Thymus (tissue), 11 donors: ENCODE results near the gene MAD1L1. TPM values are rescaled to one million over a fixed set of nuclear protein-coding genes. Genes with fewer than 3 reads are reported as not detected.
A peak's percentile ranks its signal among the peaks of the same experiment; 100 is the strongest.

Experiments
- DNase-seq, 9 donors: peaks; one replicate each; pipeline ENCODE4 v3.0.0-alpha.2; 2013; ENCODE audit warnings: low spot score in 9 of 9, low read depth in 6 of 9, missing footprints in 1 of 9
- H3K27ac ChIP-seq, 2 donors: one replicate each; pipeline ENCODE4 v1.5.1; 2013; ENCODE audit warnings: control low read depth in 1 of 2, low read depth in 1 of 2, low read length in 1 of 2, mild to moderate bottlenecking in 1 of 2, moderate library complexity in 1 of 2
- H3K27me3 ChIP-seq, 2 donors: one replicate each; pipeline ENCODE4 v1.5.1; 2013; ENCODE audit warnings: low read length in 1 of 2; ENCODE audit not compliant: control insufficient read depth in 2 of 2, insufficient read depth in 1 of 2
- H3K36me3 ChIP-seq, 2 donors: one replicate each; pipeline ENCODE4 v1.5.1; 2013; ENCODE audit warnings: low read length in 1 of 2, mild to moderate bottlenecking in 1 of 2, moderate library complexity in 1 of 2; ENCODE audit not compliant: control insufficient read depth in 2 of 2, insufficient read depth in 2 of 2
- H3K4me1 ChIP-seq, 2 donors: one replicate each; pipeline ENCODE4 v1.5.1; 2013; ENCODE audit warnings: low read length in 2 of 2; ENCODE audit not compliant: control insufficient read depth in 2 of 2, insufficient read depth in 2 of 2
- H3K4me3 ChIP-seq, 2 donors: one replicate each; pipeline ENCODE4 v1.5.1; 2013; ENCODE audit warnings: low read length in 2 of 2, control low read depth in 1 of 2, mild to moderate bottlenecking in 1 of 2
- H3K9me3 ChIP-seq, 2 donors: one replicate each; pipeline ENCODE4 v1.5.1; 2013; ENCODE audit warnings: low read length in 1 of 2, mild to moderate bottlenecking in 1 of 2; ENCODE audit not compliant: control insufficient read depth in 2 of 2, insufficient read depth in 1 of 2
- WGBS: extraction: QIAGEN DNeasy Blood & Tissue Kit; methylation state at CpG from one replicate; pipeline ENCODE4 v1.1.7; 2013; 5-methylcytosine and 5-hydroxymethylcytosine counted together
- polyA plus RNA-seq: library from polyadenylated mRNA; stranded (reverse); fragments of 200-250 nt; gene quantifications from one replicate; pipeline ENCODE4 v1.2.3, GENCODE V29; 2013
- total RNA-seq: library from RNA; stranded (reverse); fragments of 120-200 nt; gene quantifications from one replicate; pipeline ENCODE4 v1.2.4, GENCODE V29; 2013
- donor health status: healthy.

MAD1L1 gene
- total and polyA plus RNA-seq, 2 donors = 93.3 to 103 TPM

GRCh38 chr7:1922071-1922869, 310.5 kb downstream of the MAD1L1 start:
- H3K27ac ChIP-seq = peak overlapping the region; percentile 44 to 68
- H3K27me3 ChIP-seq = no peaks in the 10 kb centered on the region
- no peak overlapping the region for H3K4me3 ChIP-seq
- H3K36me3 ChIP-seq = peaks cover 14 to 22% of the 10 kb centered on the region in 2 donors
- peaks cover 0 to 4% of the 10 kb centered on the region in 2 donors for H3K9me3 ChIP-seq
- peaks cover 58 to 93% of the 10 kb centered on the region in 2 donors for H3K4me1 ChIP-seq
- peak in 1 of 9 donors; percentile 52 for DNase-seq
- 88% methylated on average over 42 of the region's 42 CpGs for WGBS

GRCh38 chr7:1920881-1921280, 311.9 kb downstream of the MAD1L1 start:
- DNase-seq = no peak
- Histone ChIP-seq H3K27me3 (no peaks in the 10 kb centered on the region), H3K36me3 (peaks cover 14 to 22% of the 10 kb centered on the region in 2 donors), H3K4me3 (peak overlapping the region in 1 of 2 donors; percentile 34), H3K27ac (peak overlapping the region in 1 of 2 donors; percentile 76), H3K9me3 (peaks cover 0 to 8% of the 10 kb centered on the region in 2 donors), H3K4me1 (peaks cover 47 to 85% of the 10 kb centered on the region in 2 donors)
- WGBS = 76% methylated on average over 16 of the region's 16 CpGs

GRCh38 chr7:1920266-1920681, 312.5 kb downstream of the MAD1L1 start:
- H3K36me3 ChIP-seq = peaks cover 14 to 22% of the 10 kb centered on the region in 2 donors
- peak overlapping the region; percentile 74 to 76 for H3K27ac ChIP-seq
- peak in 3 of 9 donors; percentile 61 to 83 (median 62) for DNase-seq
- no peaks in the 10 kb centered on the region for H3K27me3 ChIP-seq
- H3K9me3 ChIP-seq = peaks cover 0 to 8% of the 10 kb centered on the region in 2 donors
- H3K4me3 ChIP-seq = peak overlapping the region; percentile 5 to 34
- 3% methylated on average over 20 of the region's 20 CpGs for WGBS
- H3K4me1 ChIP-seq = peaks cover 42 to 78% of the 10 kb centered on the region in 2 donors

GRCh38 chr7:1919539-1920265, 313.0 kb downstream of the MAD1L1 start:
- Histone ChIP-seq H3K4me1 (peaks cover 39 to 75% of the 10 kb centered on the region in 2 donors), H3K4me3 (peak overlapping the region; percentile 5 to 34), H3K27ac (peak overlapping the region; percentile 74 to 76), H3K9me3 (peaks cover 0 to 8% of the 10 kb centered on the region in 2 donors), H3K36me3 (peaks cover 17 to 24% of the 10 kb centered on the region in 2 donors), H3K27me3 (no peaks in the 10 kb centered on the region)
- DNase-seq = peak in 2 of 9 donors; percentile 30 to 43
- 35% methylated on average over 22 of the region's 22 CpGs for WGBS

GRCh38 chr7:1918881-1919525, 313.7 kb downstream of the MAD1L1 start:
- DNase-seq = no peak
- peaks cover 32 to 68% of the 10 kb centered on the region in 2 donors for H3K4me1 ChIP-seq
- H3K9me3 ChIP-seq = peaks cover 0 to 8% of the 10 kb centered on the region in 2 donors
- no peak overlapping the region for H3K4me3 ChIP-seq
- H3K36me3 ChIP-seq = peaks cover 17 to 22% of the 10 kb centered on the region in 2 donors
- H3K27ac ChIP-seq = peak overlapping the region; percentile 15 to 76
- 99% methylated on average over 25 of the region's 25 CpGs for WGBS
- no peaks in the 10 kb centered on the region for H3K27me3 ChIP-seq

GRCh38 chr7:1918063-1918645, 314.6 kb downstream of the MAD1L1 start:
- Histone ChIP-seq H3K36me3 (peaks cover 17 to 20% of the 10 kb centered on the region in 2 donors), H3K27me3 (no peaks in the 10 kb centered on the region), H3K4me3 (no peak overlapping the region), H3K4me1 (peaks cover 23 to 60% of the 10 kb centered on the region in 2 donors), H3K27ac (no peak overlapping the region), H3K9me3 (peaks cover 0 to 8% of the 10 kb centered on the region in 2 donors)
- 98% methylated on average over 23 of the region's 23 CpGs for WGBS
- no peak for DNase-seq

GRCh38 chr7:1917221-1918062, 315.3 kb downstream of the MAD1L1 start:
- 93% methylated on average over 31 of the region's 31 CpGs for WGBS
- no peaks in the 10 kb centered on the region for H3K27me3 ChIP-seq
- H3K36me3 ChIP-seq = peaks cover 11 to 16% of the 10 kb centered on the region in 2 donors
- no peak overlapping the region for H3K4me3 ChIP-seq
- H3K9me3 ChIP-seq = peaks cover 0 to 8% of the 10 kb centered on the region in 2 donors
- no peak overlapping the region for H3K27ac ChIP-seq
- H3K4me1 ChIP-seq = peaks cover 21 to 59% of the 10 kb centered on the region in 2 donors
- DNase-seq = no peak

- H3K36me3 ChIP-seq = peaks cover 5 to 9% of the 10 kb centered on the region in 2 donors
- H3K4me3 ChIP-seq = no peak overlapping the region
- WGBS = 97% methylated on average over 16 of the region's 16 CpGs
- peaks cover 0 to 7% of the 10 kb centered on the region in 2 donors for H3K9me3 ChIP-seq
- peaks cover 21 to 53% of the 10 kb centered on the region in 2 donors for H3K4me1 ChIP-seq
- H3K27me3 ChIP-seq = no peaks in the 10 kb centered on the region
- DNase-seq = no peak
- no peak overlapping the region for H3K27ac ChIP-seq
Observed at GRCh38 chr7:1916601-1916970, 316.2 kb downstream of the MAD1L1 start.
